ENCODE results near the gene MRPS18A.
A peak's percentile ranks its signal among the peaks of the same experiment; 100 is the strongest.
"Not testable (repeated sequence)": the region's sequence is repeated elsewhere in the genome, so short reads cannot be mapped to it uniquely, and the experiment has no call there.

MRPS18A gene

GRCh38 chr6:43657221-43657802 is 30.3 kb downstream of the MRPS18A start:
- Histone ChIP-seq H3K4me1 (no peaks in the 10 kb centered on the region), H3K4me3 (ENCODE audit: low read depth, low read length) (no peak overlapping the region), H3K36me3 (no peaks in the 10 kb centered on the region), H3K27me3 (no peaks in the 10 kb centered on the region), H3K9me3 (peaks cover 7% of the 10 kb centered on the region)
- TF ChIP-seq CTCF (IDR thresholded peaks at IDR 0.05; ENCODE audit: low read depth, low read length), result no peak
- no peak for DNase-seq

GRCh38 chr6:43652822-43653221 is 34.8 kb downstream of the MRPS18A start:
- not testable (repeated sequence) for H3K4me3 ChIP-seq (ENCODE audit: low read depth, low read length); H3K4me1 ChIP-seq; H3K36me3 ChIP-seq; H3K9me3 ChIP-seq; H3K27me3 ChIP-seq; DNase-seq

GRCh38 chr6:43648248-43648647 is 39.3 kb downstream of the MRPS18A start:
- Histone ChIP-seq H3K27me3 (no peaks in the 10 kb centered on the region), H3K36me3 (no peaks in the 10 kb centered on the region), H3K4me3 (ENCODE audit: low read depth, low read length) (no peak overlapping the region), H3K4me1 (peaks cover 6% of the 10 kb centered on the region), H3K9me3 (no peaks in the 10 kb centered on the region)
- DNase-seq, result no peak
- TF ChIP-seq CTCF (IDR thresholded peaks at IDR 0.05; ENCODE audit: low read depth, low read length), result no peak

GRCh38 chr6:43647613-43648012 is 40.0 kb downstream of the MRPS18A start:
- no peaks in the 10 kb centered on the region for H3K9me3 ChIP-seq
- DNase-seq, result no peak
- no peak for TF ChIP-seq CTCF (IDR thresholded peaks at IDR 0.05; ENCODE audit: low read depth, low read length)
- no peaks in the 10 kb centered on the region for H3K36me3 ChIP-seq
- H3K4me1 ChIP-seq, result peaks cover 8% of the 10 kb centered on the region
- no peak overlapping the region for H3K4me3 ChIP-seq (ENCODE audit: low read depth, low read length)
- no peaks in the 10 kb centered on the region for H3K27me3 ChIP-seq

- Histone ChIP-seq H3K9me3 (no peaks in the 10 kb centered on the region), H3K27me3 (no peaks in the 10 kb centered on the region), H3K36me3 (peaks cover 14% of the 10 kb centered on the region), H3K4me1 (peaks cover 12% of the 10 kb centered on the region), H3K4me3 (ENCODE audit: low read depth, low read length) (peak overlapping the region; percentile 41)
- DNase-seq, result no peak
- TF ChIP-seq CTCF (IDR thresholded peaks at IDR 0.05; ENCODE audit: low read depth, low read length), result no peak
Observed at GRCh38 chr6:43645613-43645964, 42.0 kb downstream of the MRPS18A start.

- peak within 1 kb of the TSS; percentile 41 for H3K4me3 ChIP-seq (ENCODE audit: low read depth, low read length)
- peak; percentile 59 for DNase-seq
- H3K4me1 ChIP-seq, result peaks cover 14% of the 10 kb centered on the region
- peaks cover 17% of the 10 kb centered on the region for H3K36me3 ChIP-seq
- no peaks in the 10 kb centered on the region for H3K27me3 ChIP-seq
- H3K9me3 ChIP-seq, result no peaks in the 10 kb centered on the region
- no peak for TF ChIP-seq CTCF (IDR thresholded peaks at IDR 0.05; ENCODE audit: low read depth, low read length)
Observed at GRCh38 chr6:43644940-43645612, 42.5 kb downstream of the MRPS18A start, which contains the start of gene RSPH9. TSS of gene RSPH9 (plus strand) at chr6:43645036. CDS start at chr6:43645099, 63 bp downstream.
